ENCODE measurements around the gene ROR1.

Gene ROR1

GRCh38 chr1:63983391-63984256, 209.8 kb downstream of the ROR1 start:
- no peak for DNase-seq

GRCh38 chr1:63984257-63984929, 210.6 kb downstream of the ROR1 start:
- no peak for DNase-seq

- no peak for DNase-seq
These were observed 211.1 kb downstream of the ROR1 start for GRCh38 chr1:63984930-63985290.

- no peak for DNase-seq
These were observed 213.3 kb downstream of the ROR1 start for GRCh38 chr1:63987014-63987627.

GRCh38 chr1:63987628-63988024, 213.8 kb downstream of the ROR1 start:
- DNase-seq = no peak

GRCh38 chr1:63988941-63989340, 215.1 kb downstream of the ROR1 start:
- no peak for DNase-seq

- DNase-seq = no peak
These were observed 217.9 kb downstream of the ROR1 start for GRCh38 chr1:63991685-63992084.

GRCh38 chr1:64000021-64000420, 226.2 kb downstream of the ROR1 start:
- no peak for DNase-seq

- no peak for DNase-seq
These were observed 227.2 kb downstream of the ROR1 start for GRCh38 chr1:64001038-64001437.

- DNase-seq = no peak
These were observed 230.7 kb downstream of the ROR1 start for GRCh38 chr1:64004451-64005025.

GRCh38 chr1:64005801-64006200, 232.0 kb downstream of the ROR1 start:
- no peak for DNase-seq

GRCh38 chr1:64006276-64007051, 232.6 kb downstream of the ROR1 start:
- DNase-seq = no peak

- DNase-seq = no peak
These were observed 236.5 kb downstream of the ROR1 start for GRCh38 chr1:64010316-64010715.

- DNase-seq = no peak
These were observed 239.6 kb downstream of the ROR1 start for GRCh38 chr1:64013395-64013794.

GRCh38 chr1:64019818-64020217, 246.0 kb downstream of the ROR1 start:
- no peak for DNase-seq

- no peak for DNase-seq
These were observed 247.2 kb downstream of the ROR1 start for GRCh38 chr1:64021066-64021465.

GRCh38 chr1:64025051-64025450, 251.2 kb downstream of the ROR1 start:
- DNase-seq = no peak

GRCh38 chr1:64029037-64029436, 255.2 kb downstream of the ROR1 start:
- DNase-seq = no peak

- DNase-seq = no peak
These were observed 256.6 kb downstream of the ROR1 start for GRCh38 chr1:64030411-64030810.

- no peak for DNase-seq
These were observed 257.4 kb downstream of the ROR1 start for GRCh38 chr1:64031236-64031635.

GRCh38 chr1:64033667-64034220, 259.9 kb downstream of the ROR1 start:
- no peak for DNase-seq

- no peak for DNase-seq
These were observed 262.7 kb downstream of the ROR1 start for GRCh38 chr1:64036549-64036948.

GRCh38 chr1:64038119-64038518, 264.3 kb downstream of the ROR1 start:
- no peak for DNase-seq
